Left kidney (tissue), 8 donors: ENCODE results near the gene FRG2B. TPM values are rescaled to one million over a fixed set of nuclear protein-coding genes. Genes with fewer than 3 reads are reported as not detected.
"Not testable (repeated sequence)": the region's sequence is repeated elsewhere in the genome, so short reads cannot be mapped to it uniquely, and the experiment has no call there.

Experiments
- DNase-seq: peaks from one replicate; pipeline ENCODE4 v3.0.0-alpha.2; 2013
- long read RNA-seq, 8 donors: transcript quantifications; one replicate each; lab custom pipeline, GENCODE V29; 2026
- polyA plus RNA-seq: library from polyadenylated mRNA; unstranded; fragments of 120-200 nt; gene quantifications from one replicate; pipeline ENCODE4 v1.2.1, GENCODE V29; 2013; ENCODE audit not compliant: insufficient read length

FRG2B gene
- not detected for polyA plus RNA-seq
- long read RNA-seq, donor 1: 0 reads
- long read RNA-seq, donor 2: 0 reads
- long read RNA-seq, donor 3: 0 reads
- long read RNA-seq, donor 4: 0 reads
- long read RNA-seq, donor 5: 0 reads
- long read RNA-seq, donor 6: 0 reads
- long read RNA-seq, donor 7: 0 reads
- long read RNA-seq, donor 8: 0 reads

DNA sequence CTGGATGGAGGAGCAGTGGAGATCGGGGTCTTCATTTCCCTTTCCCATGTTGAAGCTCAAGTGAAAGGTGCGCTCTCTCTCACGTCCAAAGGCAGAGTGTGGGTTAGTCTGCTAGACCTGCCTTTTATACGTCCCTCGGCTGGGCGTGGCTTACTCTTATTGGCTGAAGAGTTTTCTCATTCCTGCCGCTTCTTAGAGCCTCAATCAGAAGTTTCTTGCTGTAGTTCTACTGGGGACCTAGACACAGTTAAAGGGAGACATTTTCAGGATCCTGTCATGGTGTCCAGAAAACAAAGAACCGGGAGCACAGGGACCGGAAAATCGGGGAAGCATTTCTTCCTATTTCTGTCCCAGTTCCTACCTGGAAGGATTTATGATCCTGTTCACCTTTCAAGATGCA, at the start of gene FRG2B:
TSS of gene FRG2B (minus strand) at position 101 of the 400 bp plus-strand sequence. CDS start at position 48, 53 bp downstream.
- not testable (repeated sequence) for DNase-seq

DNA sequence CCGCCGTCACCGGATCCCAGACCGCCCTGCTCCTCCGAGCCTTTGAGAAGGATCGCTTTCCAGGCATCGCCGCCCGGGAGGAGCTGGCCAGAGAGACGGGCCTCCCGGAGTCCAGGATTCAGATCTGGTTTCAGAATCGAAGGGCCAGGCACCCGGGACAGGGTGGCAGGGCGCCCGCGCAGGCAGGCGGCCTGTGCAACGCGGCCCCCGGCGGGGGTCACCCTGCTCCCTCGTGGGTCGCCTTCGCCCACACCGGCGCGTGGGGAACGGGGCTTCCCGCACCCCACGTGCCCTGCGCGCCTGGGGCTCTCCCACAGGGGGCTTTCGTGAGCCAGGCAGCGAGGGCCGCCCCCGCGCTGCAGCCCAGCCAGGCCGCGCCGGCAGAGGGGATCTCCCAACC, 40.9 kb upstream of the FRG2B start:
- not testable (repeated sequence) for DNase-seq

DNA sequence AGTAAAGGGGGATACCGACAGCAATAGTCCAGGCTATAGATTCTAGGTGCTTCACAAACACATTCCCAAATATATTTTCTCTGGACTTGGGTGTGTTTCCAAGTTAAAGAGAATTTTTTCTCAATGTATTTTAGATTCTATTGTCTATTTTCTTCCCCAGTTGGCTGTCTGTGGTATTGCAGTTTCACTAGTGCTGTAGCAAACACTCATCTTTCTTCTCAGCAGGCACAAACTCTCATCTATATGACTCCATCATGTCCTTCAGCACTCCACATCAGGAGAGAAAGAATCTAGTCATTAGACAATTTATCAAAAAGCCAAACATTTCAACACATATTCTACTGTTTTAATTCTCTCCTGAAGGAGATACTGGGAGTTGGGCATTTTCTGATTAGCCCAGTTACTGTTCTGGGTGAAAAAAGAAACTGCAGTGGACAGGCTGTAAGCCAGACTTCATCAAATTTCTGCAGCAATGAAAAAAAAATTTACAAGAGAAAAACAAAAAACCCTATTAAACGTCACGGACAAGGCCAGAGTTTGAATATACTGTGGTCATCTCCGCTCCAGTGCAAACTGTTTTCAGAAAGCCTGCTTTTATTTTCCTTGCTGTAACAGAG, 37.1 kb upstream of the FRG2B start:
- not testable (repeated sequence) for DNase-seq

DNA sequence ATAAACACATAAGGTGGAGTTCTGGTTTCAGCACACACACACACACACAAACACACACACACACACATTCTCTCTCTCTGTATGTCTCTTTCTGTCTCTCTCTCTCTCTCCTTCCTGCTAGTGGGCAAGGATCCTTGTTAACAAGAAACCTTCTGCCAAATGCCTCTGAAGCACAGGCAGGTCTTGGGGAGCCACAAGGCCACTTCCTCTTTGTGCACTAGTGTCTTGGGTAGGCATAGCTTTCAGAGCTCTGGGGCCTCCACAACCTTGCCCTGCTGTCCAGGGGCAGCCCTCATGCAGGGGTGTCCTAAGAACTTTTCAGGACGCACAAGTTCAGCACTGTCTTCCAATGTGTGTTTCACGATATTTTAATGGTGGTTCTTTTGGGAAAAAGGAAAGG, 34.5 kb upstream of the FRG2B start:
- not testable (repeated sequence) for DNase-seq

DNA sequence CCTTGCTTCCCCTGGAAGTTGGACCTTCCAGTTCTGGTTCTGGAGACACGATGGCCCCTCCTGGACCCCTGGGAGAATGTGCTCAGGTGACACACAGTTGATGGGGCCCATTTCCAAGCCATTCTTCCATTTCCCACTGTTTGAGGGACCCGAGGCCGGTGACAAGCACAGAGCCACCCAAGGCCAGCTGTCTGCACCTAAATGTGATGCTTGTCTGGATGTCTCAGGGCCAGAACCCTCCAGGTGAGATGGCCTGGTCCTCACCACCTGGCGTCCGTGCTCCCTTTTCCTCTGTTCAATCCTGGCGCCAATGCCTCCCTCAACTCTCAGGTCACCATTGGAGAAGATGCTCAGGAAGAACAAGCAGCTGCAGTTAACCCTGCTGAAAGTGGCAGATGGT, 33.9 kb upstream of the FRG2B start:
- DNase-seq: not testable (repeated sequence)

DNA sequence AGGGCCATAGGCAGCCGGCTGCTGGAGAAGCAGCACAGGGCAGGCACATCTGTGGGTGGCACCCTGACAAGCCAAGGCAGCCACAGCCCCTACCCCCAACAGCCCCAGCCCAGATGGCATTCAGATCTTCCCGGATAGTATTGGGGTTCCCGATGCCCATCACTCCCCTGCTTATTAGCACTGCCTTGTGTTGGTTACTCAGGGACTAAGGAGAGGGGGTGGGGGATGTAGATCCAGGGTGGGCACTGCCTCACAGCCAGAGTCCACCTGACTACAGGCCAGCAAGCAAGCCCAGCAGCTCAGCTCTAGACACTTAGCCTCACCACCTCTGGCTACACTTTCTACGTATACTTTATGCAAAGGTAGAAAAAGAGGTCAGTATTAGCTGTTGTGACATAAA, 30.7 kb upstream of the FRG2B start:
- not testable (repeated sequence) for DNase-seq

DNA sequence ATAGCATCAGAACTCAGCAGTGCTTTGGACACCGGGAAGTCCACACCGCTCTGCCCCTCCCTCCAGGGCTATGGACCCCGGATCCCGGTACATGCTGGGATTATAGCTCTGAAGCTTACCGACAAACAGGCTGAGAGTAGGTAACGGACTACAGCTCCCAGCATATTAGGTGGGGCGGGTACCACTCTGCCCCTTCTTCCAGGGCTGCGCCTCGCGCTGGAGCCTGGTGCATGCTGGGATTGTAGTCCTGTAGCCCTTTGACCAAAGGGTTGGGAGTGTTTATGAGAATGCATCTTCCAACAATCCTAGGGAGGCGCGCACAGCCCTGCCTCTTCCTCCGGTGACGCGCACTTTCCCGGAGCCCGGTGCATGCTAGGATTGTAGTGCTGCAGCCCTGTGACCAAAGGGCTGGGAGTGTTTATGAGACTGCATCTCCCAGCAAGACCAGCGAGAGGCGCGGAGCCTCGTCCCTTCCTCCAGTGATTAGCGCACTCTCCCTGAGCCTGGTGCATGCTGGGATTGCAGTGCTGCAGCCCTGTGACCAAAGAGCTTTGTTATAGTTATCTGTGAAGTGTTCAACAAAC, 22.4 kb upstream of the FRG2B start:
- DNase-seq: not testable (repeated sequence)

DNA sequence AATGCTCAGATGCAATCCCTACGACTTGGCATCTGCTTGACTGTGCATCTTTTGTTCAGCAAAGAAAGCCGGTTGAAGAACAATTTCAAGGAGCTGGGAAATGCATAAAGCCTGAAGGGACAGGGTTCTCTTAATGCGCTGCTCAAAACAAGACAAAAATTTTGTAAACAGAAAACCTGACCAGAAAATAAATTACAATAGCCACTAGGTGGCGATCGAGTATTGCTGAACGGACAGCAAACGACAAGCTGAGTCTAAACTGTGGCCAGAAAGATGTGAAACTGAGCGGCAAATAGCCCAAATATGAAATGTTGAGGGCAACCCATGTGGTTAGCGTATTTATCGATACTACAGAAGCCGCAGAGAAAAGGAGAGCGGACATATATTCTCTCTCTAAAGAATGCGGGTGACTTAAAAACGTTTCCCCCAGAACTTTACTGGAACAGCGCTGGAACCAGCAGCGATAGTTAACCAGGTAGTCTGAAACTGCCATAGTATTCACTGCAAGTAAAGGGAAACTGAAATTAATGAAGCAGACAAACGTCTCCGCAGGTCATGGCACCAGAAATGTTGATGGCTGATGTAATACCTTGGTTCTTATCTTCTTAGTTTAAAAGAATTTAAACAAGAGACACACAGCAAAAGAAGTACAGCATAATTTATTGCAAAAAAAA, 20.6 kb upstream of the FRG2B start:
- not testable (repeated sequence) for DNase-seq

DNA sequence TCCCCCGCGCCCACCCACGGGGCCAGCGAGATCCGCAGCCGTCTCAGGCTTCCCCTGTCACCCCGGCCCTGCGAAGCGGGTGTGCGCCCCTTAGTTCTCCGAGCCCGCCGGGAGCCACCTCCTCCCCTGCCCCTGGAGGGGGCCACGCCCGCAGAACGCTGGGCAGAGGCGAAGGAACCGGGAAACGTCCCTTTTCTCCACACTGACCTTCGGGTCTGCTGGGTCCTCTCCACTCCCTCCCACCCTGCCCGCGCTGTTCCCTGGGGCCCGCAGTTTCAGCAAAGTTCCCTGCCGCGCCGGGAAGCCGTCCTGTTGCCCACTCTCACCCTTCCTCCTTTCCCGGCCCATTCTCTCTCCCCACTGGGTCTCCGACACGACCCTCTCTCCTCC, 11.2 kb upstream of the FRG2B start:
- not testable (repeated sequence) for DNase-seq

DNA sequence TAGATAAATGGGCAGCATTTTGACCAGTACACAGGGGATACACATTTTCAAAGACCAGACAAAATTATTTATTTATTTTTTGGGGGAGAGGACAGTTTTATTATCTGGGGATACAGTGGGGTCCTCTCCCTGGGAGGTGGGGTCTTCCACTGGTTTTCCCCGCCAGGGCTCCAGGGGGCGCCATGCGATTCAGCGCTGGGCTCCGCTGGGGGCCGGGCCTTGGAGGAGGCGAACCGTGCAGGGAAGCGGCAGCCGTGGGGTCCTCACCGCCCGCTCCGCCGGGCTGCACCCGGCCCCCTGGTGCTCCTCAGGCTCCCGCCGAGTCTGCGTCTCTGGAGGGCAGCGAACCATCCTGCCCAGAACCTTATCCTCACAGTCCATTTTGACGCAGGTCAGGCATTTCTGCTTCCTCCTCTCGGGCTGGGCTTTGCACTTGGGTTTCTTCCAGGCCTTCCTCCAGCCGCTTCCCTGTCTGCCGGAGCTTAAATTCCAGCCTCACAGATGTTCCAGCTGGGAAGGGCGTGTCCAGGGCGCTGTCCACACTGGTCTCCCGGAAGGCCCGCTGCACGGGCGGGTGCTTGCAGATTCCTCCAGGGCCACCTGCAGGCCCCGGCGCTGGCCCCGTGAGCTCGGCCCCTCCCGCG, 10.7 kb upstream of the FRG2B start:
- not testable (repeated sequence) for DNase-seq

DNA sequence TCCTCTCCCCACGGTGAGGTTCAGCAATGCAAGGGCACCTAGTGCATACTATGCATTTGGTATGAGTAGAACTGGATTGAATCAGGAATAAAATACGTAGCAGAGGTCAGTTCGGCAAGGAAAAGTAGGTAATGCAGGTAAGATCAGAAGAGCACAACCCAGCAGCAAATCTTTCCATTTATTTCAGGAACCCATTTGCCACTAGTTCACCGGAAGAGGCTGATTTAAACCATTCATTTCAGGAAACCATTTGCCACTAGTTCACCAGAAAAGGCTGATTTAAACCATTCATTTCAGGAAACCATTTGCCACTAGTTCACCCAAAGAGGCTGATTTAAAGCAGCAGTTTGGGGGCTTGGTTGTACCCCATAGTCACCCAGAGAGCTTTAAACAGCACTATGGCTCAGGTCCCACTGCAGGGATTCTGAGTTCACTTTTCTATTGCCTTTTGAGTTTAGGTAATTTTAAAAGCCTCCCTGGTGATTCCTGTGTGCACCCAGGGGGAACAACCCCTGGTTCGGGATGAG, 4.2 kb upstream of the FRG2B start:
- DNase-seq: not testable (repeated sequence)

DNA sequence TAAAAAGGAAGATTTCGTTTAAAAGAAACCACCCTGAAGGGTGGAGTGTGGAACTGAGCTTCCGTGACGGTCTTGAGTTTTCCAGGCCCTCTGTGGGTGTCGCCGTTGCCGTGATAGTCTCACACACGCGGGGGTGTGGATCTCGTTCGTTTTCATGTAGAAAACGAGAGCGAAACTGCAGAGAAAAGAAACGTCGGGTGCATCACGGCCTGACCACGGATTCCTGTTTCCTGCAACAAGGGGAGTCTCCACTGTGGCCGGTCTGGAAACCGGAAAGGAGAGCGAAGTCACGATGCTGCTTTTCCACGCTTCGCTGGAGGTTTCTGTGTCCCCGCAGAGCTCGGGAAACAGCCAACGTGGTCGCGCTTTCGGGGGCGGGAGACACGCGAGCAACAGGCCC, 4.1 kb downstream of the FRG2B start:
- DNase-seq: not testable (repeated sequence)

DNA sequence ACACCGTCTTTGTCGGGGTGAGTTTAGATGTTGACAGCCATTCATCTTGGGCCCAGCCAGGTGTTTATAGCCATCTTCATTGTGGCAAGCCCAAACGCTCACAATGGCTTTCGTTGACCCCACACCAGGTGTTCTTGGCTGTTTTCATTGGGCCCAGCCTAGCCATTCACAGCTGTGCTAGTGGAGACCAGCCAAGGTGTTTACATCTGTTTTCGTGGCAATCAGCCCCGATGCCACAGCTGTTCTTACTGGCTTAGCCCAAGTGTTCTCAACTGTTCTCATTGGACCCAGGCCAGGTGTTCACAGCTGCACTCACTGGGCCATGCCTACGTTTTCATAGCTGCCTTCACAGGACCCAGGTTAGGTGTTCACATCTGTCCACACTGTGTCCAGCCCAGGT, 7.7 kb downstream of the FRG2B start:
- DNase-seq: no peak

DNA sequence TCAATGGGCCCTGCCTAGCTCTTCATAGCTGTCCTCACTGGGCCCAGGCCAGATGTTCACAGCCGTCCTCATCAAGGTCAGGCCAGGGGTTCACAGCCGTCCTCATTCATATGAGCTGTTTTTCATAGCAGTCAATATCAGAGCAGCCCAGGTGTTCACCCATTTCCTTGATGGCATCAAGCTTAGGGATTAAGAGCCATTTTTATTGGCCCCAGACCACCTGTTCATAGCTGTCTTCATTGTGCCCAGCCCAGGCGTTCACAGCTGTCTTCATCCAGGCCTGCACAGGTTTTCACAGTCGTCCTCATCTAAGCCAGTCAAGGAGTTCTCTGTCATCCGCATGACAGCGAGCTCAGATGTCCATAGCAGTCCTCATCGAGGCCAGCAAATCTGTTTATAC, 9.4 kb downstream of the FRG2B start:
- DNase-seq: no peak

DNA sequence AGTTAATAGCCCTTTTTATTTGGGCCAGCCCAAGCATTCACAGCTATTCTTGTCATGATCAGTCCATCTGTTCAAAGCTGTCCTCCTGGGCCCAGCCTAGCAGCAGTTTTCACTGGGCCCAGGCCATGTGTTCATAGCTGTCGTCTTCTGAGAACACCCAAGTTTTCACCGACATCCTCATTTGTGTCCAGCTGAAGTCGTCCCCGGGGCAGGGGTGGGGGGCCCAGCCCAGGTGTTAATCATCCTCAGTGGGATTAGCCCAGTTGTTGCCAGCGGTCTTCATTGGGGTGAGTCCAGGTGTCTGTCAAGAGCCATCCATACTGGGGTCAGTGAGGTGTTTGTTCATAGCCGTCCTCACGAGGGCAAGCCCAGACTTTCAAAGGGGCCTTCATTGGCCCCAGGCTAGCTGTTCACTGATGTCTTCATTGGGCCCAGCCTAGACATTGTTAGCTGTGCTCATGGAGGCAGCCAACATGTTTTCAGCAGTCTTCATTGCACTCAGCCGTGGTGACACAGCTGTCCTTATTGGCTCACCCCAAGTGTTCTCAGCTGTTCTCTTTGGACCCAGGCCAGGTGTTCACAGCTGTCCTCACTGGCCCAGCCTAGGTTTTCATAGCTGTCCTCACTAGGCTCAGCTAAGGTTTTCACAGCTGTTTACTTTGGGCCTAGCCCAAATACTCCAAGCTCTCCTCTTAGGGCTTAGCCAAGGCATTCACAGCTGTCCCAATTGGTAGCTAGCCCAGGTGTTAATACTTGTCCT, 10.0 kb downstream of the FRG2B start:
- DNase-seq: no peak

DNA sequence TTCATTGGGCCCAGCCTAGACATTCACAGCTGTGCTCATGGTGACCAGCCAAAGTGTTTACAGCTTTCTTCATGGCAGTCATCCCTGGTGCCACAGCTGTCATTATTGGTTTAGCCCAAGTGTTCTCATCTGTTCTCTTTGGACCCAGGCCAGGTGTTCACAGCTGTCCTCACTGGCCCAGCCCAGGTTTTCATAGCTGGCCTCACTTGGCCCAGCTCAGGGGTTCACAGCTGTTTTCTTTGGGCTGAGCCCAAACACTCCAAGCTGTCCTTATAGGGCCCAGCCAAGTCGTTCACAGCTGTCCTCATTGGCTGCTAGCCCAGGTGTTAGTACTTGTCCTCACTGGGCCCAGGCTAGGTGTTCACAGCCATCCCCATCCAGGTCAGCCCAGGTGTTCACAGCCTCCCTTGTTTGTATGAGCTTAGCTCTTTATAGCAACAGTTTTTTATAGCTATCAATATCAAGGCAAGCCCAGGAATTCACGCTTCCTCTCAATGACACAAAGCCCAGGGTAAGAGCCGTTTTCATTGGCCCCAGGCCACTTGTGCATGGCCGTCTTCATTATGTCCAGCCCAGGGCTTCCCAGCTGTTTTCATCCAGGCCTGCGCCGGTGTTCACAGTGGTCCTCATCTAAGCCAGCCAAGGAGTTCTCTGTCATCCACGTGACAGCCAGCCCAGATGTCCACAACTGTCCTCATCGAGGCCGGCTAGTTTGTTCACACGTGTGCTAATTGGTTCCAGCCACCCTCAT, 11.6 kb downstream of the FRG2B start:
- DNase-seq: no peak

DNA sequence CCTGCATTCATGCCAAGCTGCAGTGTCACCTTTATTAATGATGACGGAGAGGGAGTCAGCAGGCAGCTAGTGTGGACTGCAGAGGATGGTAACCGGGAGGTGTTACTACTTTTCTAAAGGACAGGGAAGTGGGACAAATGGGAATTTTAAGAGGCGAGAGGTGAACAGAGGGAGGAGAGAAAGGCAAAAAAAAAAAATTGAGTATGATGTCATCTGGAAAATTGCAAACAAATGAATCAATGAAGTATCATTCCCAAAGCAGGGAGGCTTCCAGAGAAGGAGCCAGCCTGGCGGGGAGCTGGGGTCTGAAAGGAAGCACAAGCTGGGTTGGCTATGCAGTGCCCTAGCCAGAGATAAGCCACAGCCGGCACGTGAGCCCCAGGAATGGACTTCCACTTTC, 12.9 kb downstream of the FRG2B start:
- no peak for DNase-seq

DNA sequence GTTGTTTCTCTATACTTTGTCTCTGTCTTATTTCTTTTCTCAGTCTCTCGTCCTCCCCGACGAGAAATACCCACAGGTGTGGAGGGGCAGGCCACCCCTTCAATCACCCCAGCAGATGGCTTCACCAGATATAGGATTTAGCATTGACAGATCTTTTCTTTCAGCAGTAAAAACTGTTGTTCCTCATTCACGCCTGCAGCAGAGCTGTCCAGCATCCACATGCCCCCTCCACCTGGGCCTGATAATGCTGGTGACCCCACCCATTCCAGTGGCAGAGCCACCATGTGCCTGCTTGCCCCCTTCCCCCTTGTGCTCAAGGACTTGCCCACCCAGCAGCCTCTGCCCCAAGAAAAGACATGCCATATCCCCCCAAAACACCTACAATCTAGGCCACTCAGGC, 15.5 kb downstream of the FRG2B start:
- DNase-seq: no peak

DNA sequence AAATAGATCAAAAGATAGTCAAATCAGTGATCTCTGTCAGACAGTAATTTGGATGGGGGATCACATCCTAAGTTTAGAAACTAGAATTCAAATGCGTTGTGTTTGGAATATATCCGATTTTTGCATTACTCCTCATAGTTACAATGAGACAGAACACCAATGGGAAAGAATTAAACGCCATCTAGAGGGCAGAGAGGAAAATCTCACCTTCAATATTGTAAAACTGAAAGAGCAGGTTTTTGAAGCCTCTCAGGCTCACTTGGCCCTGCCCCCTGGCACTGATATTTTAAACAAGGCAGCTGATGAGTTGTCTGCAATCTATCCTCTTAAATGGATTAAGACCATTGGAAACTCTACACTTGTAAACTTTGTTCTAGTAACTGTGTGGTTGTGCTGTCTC, 17.7 kb downstream of the FRG2B start:
- no peak for DNase-seq

DNA sequence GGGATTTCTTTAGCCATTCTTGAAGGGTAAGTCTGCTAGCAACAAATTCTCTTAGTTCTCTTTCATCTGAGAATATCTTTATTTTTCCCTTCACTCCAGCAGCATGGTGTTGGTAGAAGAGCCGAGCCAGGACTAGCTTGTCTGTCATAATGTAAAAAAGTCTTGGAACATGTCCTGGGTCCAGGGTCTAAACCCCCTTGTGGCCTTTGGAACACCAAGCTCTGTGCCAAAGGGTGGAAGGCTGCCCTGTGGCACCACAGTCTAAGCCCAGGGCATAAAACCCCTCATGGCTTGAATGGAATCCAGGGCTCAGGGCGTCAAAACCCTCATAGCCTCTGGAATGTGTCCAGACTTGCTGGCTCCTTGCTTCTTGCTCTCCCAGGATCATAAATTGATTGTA, 23.2 kb downstream of the FRG2B start:
- not testable (repeated sequence) for DNase-seq

DNA sequence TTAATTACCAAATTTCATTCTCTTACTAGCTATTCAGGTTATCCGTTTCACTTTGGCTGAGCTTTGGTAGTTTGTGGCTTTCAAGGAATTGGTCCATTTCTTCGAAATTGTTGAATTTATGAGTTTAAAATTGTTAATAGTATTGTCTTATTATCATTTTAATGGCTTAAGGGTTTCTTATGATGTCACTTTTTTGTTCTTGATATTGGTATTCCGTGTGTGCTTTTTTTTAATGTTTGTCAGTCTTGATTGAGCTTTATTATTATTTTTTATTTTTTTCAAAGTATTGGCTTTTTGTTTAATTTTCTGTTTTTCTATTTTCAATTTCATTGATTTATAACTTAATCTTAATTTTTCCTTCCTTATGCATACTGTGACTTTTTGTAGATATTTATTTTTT, 25.9 kb downstream of the FRG2B start:
- no peak for DNase-seq
